NCI-H187 (cell line): ENCODE measurements around the gene ATF7IP.
"Not testable (repeated sequence)": the region's sequence is repeated elsewhere in the genome, so short reads cannot be mapped to it uniquely, and the experiment has no call there.

ENCODE experiments used
- DNase-seq, 2 experiments: peaks; one replicate each; lab custom pipeline; 2025; lab: John Stamatoyannopoulos, UW

Gene ATF7IP, protein sequence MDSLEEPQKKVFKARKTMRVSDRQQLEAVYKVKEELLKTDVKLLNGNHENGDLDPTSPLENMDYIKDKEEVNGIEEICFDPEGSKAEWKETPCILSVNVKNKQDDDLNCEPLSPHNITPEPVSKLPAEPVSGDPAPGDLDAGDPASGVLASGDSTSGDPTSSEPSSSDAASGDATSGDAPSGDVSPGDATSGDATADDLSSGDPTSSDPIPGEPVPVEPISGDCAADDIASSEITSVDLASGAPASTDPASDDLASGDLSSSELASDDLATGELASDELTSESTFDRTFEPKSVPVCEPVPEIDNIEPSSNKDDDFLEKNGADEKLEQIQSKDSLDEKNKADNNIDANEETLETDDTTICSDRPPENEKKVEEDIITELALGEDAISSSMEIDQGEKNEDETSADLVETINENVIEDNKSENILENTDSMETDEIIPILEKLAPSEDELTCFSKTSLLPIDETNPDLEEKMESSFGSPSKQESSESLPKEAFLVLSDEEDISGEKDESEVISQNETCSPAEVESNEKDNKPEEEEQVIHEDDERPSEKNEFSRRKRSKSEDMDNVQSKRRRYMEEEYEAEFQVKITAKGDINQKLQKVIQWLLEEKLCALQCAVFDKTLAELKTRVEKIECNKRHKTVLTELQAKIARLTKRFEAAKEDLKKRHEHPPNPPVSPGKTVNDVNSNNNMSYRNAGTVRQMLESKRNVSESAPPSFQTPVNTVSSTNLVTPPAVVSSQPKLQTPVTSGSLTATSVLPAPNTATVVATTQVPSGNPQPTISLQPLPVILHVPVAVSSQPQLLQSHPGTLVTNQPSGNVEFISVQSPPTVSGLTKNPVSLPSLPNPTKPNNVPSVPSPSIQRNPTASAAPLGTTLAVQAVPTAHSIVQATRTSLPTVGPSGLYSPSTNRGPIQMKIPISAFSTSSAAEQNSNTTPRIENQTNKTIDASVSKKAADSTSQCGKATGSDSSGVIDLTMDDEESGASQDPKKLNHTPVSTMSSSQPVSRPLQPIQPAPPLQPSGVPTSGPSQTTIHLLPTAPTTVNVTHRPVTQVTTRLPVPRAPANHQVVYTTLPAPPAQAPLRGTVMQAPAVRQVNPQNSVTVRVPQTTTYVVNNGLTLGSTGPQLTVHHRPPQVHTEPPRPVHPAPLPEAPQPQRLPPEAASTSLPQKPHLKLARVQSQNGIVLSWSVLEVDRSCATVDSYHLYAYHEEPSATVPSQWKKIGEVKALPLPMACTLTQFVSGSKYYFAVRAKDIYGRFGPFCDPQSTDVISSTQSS

DNA sequence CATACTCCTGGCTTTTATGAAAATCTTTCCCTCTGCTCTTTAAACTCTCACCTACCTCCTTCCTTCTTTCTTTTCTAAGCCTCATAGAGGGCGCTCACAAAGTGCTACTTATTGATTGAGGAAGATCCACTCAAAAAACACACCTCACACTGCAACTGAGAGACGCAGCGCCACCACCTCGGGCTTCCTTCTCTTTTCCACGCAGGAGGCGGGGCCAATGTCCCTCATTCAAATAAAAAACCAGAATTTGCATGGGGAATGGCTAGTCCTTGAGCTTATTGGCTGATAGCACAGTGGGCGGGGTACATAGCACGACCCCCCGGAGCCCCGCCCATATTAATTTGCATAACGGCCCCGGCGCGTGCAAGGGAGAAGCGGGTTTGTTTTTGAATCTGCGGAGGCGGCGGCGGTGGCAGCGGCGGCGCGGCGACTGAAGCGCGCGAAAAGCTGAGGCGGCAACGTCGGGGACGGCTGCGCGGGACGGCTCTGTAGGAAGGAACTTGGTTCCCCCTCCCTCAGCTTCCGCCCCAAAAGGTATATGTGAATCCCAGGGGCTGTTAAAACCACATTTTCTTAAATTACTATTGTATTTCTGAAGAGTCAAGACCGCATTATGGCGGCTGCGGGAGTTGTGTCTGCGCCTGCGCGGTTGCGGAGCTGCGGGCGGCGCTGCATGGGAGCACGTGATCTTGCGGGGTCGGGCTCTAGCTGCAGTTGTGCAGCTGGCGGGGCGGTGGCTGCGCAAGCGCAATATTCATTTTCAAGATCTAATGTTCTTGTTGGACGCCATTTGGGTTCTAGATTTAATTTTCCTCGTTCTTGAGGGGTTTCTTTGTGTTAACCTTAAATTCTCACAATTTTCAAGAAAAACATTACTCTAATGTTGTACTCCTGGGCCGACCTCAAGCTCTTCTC, at the start of gene ATF7IP:
ATF7IP (plus strand) TSS at position 389 of the 915 bp plus-strand sequence. CDS start 58,234 bp downstream, outside the sequence.
- DNase-seq: peak; percentile 83 to 94

DNA sequence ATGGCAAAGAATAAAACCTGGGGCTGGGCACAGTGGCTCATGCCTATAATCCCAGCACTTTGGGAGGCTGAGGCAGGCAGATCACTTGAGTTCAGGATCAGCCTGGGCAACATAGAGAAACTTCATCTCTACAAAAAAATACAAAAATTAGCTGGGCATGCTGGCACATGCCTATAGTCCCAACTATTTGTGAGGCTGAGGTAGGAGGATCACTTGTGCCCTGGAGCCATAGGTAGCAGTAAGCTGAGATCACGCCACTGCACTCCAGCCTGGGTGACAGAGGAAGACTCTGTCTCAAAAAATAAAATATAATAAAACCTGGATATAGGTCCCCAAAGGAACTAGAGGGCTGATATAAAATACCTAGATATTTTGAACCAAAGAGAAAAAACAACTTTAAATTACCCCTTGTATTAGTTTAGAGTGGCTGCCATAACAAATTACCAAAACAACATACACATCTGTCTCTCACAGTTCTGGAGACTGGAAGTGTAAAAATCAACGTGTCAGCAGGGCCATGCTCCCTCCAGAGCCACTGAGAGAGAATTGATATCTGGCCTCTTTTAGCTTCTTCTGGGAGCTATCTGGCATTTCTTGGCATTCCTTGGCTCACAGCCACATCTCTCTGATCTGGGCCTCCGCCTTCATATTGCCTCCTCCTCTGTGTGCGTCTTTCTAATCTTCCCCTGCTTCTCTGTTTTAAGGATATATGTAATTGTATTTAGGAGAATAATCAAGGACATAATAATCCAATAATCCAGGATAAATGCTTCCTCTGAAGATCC, 47.9 kb upstream of the ATF7IP start:
- no peak for DNase-seq

DNA sequence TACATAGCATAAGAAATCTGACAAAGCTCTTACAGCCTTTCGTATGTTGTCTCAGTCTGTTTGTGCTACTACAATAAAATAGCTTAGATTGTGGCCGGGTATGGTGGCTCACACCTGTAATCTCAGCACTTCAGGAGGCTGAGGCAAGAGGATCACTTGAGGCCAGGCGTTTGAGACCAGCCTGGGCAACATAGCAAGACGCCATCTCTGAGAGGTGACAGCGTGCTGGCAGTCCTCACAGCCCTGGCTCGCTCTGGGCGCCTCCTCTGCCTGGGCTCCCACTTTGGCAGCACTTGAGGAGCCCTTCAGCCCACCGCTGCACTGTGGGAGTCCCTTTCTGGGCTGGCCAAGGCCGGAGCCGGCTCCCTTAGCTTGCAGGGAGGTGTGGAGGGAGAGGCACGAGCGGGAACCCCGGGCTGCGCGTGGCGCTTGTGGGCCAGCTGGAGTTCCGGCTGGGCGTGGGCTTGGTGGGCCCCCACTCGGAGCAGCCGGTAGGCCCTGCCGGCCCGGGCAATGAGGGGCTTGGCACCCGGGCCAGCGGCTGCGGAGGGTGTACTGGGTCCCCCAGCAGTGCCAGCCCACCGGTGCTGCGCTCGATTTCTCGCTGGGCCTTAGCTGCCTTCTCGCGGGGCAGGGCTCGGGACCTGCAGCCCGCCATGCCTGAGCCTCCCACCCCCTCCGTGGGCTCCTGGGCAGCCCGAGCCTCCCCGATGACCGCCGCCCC, 45.6 kb upstream of the ATF7IP start:
- not testable (repeated sequence) for DNase-seq

DNA sequence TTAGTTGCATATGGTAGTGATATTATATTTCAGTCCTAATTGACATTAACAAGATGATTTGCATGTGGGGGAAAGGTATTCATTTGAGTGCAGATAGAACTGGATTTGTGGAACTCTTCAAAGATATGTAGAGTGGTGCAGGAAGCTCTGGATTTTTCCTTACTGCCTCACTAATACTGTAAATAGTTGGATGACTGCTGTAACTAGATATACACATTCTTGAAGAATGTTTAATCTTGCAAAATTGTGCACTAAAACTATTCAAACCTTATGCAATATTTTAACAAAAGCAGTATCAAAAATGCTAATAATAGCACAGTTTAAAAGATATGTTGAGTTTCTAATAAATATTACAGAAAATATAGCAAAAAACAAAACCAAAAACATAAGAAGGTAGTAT, 43.1 kb upstream of the ATF7IP start:
- DNase-seq: no peak

DNA sequence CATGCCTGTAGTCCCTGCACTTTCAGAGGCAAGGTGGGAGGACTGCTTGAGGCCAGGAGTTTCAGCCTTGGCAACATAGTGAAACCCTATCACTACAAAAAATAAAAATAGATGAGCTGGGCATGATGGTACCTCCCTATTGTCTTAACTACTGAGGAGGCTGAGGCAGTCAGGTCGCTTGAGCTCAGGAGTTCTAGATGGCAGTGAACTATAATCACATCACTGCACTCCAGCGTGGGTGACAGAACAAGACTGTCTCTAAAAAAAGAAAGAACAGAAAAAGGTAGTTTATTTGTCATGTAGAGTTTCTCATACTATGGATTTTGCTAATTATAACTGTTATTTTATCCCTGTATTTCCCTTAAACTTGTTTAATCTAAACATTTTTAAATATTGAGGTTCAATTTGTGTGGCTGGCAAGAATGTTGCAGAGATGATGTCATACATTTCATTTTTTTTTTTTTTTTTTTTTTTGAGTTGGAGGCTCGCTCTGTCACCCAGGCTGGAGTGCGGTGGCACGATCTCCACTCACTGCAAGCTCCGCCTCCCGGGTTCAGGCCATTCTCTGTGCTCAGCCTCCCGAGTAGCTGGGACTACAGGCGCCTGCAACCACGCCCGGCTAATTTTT, 39.7 kb upstream of the ATF7IP start:
- DNase-seq: no peak

DNA sequence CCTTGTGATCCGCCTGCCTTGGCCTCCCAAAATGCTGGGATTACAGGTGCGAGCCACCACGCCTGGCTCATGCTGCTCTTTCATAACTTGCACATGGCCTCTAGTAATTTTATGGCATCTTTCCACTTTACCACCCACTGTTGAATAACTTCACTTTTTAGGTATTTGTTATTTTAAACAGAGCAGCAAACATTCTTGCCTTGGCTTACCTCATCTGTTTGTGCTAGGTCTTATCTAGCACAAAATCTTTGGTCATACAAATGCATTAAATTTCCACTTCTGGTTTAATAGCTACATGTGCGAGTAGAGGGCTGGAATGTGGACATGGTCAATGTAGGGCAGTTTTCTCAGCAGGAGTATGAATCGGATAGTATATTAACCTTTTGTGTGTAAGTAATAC, 38.8 kb upstream of the ATF7IP start:
- DNase-seq: no peak

DNA sequence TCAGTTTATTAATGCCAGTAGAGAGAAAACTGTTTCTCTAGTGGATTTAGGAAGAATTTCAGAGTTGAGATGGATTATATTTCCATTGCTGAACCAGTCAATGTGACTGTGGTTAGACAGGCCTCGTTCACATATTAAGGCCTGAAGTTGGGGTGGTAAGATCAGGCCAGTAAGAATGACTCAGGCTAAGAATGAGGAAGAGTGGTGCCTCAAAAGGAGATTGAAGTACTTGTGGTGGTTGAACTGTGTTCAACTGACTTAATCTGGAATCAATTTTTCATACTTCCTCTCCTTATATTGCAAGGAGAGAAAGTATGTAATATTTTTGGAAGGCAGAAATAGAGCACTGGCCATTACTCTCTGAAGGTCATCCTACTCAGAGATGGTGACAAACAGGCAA, 37.8 kb upstream of the ATF7IP start:
- DNase-seq: no peak

DNA sequence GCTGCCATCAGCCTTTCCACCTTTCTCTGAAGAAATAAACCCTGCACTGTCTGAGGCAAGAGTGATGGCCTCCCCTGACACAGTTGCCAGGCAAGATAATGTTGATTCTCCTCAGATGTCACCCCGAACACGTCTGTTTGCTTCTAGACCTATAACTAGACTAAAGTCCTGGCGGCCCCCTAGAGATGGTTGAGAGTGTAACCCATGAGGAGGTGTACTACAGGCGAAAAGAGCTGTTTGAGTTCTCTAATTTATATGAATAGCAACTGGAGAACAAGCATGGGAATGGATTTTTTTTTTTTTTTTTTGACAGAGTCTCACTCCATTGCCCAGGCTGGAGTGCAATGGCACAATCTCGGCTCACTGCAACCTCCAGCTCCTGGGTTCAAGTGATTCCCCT, 33.0 kb upstream of the ATF7IP start:
- DNase-seq: no peak

DNA sequence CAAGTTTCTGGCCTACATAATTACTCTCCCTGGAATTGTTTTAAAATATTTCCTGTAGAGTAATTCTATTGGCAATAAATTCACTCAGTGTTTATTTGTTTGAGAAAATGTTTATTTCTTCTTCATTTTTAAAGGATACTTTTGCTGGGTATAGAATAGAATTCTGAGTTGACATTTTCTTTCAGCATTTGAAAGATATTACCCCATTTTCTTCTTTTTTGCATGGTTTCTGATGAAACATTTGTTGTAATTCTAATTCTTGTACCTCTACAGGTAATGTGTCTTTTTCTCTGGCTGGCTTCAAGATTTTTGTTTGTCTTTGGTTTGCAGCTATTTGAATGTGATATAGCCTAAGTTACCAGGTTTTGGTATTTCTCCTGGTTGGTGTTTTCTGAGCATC, 25.1 kb upstream of the ATF7IP start:
- DNase-seq: no peak

DNA sequence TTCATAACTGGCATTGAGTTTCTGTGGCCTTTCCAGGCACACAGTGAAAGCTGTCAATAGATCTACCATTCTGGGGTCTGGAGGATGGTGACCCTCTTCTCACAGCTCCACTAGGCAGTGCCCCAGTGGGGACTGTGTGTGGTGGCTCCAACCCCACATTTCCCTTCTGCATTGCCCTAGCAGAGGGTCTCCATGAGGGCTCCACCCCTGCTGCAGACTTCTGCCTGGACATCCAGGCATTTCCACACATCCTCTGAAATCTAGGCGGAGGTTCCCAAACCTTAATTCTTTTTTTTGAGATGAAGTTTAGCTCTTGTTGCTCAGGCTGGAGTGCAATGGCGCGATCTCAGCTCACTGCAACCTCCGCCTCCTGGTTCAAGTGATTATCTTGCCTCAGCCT, 14.0 kb upstream of the ATF7IP start:
- not testable (repeated sequence) for DNase-seq

DNA sequence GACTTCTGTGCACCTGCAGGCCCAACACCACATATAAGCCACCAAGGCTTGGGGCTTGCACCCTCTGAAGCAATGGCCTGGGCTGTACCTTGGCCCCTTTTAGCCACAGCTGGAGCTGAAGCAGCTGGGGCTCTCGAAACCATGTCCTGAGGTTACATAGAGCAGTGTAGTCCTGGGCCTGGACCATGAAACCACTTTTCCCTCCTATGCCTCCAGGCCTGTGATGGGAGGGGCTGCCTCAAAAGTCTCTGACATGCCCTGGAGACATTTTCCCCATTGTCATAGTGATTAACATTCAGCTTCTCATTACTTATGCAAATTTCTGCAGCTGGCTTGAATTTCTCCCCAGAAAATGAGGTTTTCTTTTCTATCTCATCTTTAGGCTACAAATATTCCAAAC, 13.4 kb upstream of the ATF7IP start:
- DNase-seq: not testable (repeated sequence)

DNA sequence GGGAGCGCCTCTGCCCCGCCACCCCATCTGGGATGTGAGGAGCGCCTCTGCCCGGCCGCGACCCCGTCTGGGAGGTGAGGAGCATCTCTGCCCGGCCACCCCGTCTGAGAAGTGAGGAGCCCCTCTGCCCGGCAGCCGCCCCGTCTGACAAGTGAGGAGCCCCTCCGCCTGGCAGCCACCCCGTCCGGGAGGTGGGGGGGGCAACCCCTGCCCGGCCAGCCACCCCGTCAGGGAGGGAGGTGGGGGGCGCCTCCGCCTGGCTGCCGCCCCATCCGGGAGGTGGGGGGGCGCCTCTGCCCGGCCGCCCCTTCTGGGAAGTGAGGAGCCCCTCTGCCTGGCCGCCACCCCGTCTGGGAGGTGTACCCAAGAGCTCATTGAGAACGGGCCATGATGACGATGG, 10.8 kb upstream of the ATF7IP start:
- not testable (repeated sequence) for DNase-seq

DNA sequence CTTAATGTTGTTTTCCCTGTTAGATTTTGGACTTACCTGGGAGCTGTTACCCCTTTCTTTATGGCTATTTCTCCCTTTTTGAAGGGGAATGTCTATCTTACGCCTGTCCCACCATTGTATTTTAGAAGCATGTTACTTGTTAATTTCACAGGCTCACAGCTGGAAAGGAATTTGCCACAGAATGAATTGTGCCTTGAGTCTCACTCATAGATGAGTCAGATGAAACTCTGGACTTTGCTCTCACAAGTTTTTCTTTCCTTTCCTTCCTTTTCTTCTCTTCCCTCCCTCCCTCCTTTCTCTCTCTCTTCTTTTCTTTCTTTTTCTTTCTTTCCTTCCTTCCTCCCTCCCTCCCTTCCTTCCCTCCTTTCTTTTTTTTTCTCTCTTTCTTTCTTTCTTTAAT, 9.3 kb upstream of the ATF7IP start:
- DNase-seq: no peak

DNA sequence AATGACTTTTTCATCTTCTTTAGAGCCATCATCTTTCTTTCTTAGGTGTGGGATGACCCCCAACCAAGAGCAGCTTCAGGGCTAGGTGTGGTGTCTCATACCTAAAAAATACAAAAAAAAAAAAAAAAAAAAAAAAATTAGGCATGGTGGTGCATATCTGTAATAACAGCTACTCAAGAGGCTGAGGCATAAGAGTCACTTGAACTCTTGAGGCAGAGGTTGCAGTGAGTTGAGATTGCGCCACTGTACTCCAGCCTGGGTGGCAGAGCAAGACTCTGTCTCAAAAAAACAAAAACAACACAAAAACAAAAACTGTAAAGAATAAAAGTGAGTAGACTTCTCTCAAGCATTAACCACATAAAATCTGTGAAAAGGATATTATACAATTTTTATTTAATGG, 8.0 kb upstream of the ATF7IP start:
- no peak for DNase-seq

DNA sequence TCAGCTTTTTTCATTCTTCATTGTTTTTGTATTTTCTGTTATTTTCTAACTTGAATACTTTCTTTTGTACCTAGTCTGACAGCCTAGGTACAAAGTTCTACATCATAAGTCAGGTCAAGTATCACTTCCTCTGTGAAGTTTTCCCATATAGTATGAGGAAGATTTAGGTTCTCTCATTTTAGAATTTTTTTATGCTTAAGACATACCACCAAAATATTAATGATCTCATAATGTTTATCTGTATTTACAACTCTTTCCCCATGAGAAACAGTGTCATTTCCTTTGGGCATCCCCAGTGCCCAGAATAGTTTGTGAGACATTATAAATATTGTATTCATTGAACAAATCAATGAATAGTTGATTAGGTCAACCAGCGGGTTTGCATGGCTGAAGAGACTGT, 3.1 kb upstream of the ATF7IP start:
- DNase-seq: no peak

DNA sequence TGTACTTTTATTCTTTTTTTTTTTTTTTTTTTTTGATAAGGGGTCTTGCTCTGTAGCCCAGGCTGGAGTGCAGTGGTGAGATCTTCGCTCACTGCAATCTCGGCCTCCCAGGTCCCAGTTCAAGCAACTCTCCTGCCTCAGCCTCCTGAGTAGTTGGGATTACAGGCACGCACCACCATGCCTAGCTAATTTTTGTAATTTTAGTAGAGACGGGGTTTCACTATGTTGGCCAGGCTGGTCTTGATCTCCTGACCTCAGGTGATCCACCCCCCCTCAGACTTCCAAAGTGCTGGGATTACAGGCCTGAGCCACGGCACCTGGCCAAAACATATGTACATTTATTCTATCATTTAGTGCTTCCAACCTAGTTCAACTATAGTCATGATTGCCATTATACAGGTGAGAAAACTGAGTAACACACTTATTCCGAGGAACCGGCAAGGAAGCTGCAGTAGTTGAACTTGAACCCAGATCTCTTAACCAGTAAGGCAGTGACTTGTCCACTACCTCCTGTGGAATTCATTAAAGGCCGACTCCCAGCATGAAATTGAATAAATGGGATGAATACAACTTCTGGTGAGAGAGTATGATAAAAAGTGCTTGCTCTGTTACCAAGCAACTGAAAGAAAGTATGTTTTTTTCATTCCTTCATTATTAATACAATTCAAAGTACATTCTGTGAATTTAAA, 755 bp upstream of the ATF7IP start:
- DNase-seq: no peak

DNA sequence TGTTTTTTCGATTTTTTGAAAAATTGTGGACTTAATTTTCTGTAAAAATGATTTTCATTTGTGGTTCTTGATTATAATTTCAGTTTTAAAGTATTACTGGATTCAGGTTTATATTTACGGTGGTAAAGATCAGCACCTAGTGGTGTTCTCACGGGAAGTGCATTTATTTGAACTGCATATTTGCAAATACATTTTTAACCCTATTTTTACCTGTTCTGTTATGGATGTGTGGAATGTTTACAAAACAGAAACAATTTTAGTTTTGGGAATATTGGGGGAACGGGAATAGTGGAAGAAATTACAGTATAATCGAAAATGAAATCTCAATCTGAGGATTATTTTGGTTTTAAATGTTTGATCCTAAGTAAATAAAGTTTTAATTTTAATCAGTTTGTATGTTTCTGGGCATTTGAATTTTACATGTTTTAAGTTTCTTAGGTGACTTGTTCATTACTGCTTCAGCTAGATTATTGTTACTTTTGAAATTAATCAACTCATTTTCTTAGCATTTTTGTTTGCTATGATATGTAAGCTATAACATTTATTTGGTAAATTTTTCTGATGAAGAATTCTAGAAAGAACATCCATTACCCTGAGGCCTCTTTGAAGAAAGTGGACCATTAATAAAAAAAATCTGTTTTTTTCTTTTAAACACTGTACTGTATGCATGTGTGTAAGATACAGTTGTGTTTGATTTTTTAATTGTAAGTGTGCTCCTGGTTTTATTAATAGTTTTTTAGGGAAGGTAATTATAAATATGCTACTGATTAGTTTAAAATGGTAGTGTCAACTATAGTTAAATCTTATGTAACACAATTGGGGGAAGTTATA, 942 bp downstream of the ATF7IP start:
- DNase-seq: no peak
